Tongue (tissue), 2 donors: Measurements from ENCODE around the gene SERPINA9. TPM values are rescaled to one million over a fixed set of nuclear protein-coding genes. Genes with fewer than 3 reads are reported as not detected.
"Not testable (repeated sequence)": the region's sequence is repeated elsewhere in the genome, so short reads cannot be mapped to it uniquely, and the experiment has no call there.

Experiments
- DNase-seq: peaks from one replicate; pipeline ENCODE4 v3.0.0-alpha.2; 2015
- total RNA-seq: library from RNA; depleted of rRNA; stranded (reverse); fragments of >200 nt; gene quantifications from one replicate; pipeline ENCODE4 v1.2.3, GENCODE V29; 2014

The SERPINA9 gene
- total RNA-seq, 1 donor from 2014 or later, result not detected

- peak; percentile 67 for DNase-seq
These were observed 52.4 kb downstream of the SERPINA9 start for GRCh38 chr14:94423453-94424056.

GRCh38 chr14:94421316-94421715 is 54.7 kb downstream of the SERPINA9 start:
- DNase-seq, result no peak

- not testable (repeated sequence) for DNase-seq
These were observed 58.3 kb downstream of the SERPINA9 start for GRCh38 chr14:94417497-94418205.

Other genes starting within 250 kb of the SERPINA9 start
- not detected for gene SERPINA10, start 182.9 kb downstream of the SERPINA9 start, total RNA-seq
- not detected for gene SERPINA6, start 152.9 kb downstream of the SERPINA9 start, total RNA-seq
- gene SERPINA2, start 109.5 kb downstream of the SERPINA9 start, total RNA-seq, result not detected
- 2.5 TPM for gene SERPINA1, start 87.6 kb downstream of the SERPINA9 start, total RNA-seq
- not detected for gene SERPINA11, start 23.4 kb downstream of the SERPINA9 start, total RNA-seq
- not detected for gene SERPINA12, start 33.3 kb upstream of the SERPINA9 start, total RNA-seq
- gene SERPINA4, start 85.2 kb upstream of the SERPINA9 start, total RNA-seq, result not detected
- gene SERPINA5, start 105.2 kb upstream of the SERPINA9 start, total RNA-seq, result not detected
- gene SERPINA3, start 136.2 kb upstream of the SERPINA9 start, total RNA-seq, result 1.5 TPM